Ramos (cell line): ENCODE data around the gene DCST1.

ENCODE experiments used
- in situ Hi-C: fragments of 300-500 bp; cut with MboI; formaldehyde crosslinking; loops from one replicate; pipeline ENCODE4 v1.14.3; 2022; ENCODE audit warnings: low sequenced_read_pairs; ENCODE audit not compliant: unreplicated experiment

The DCST1 gene

DNA sequence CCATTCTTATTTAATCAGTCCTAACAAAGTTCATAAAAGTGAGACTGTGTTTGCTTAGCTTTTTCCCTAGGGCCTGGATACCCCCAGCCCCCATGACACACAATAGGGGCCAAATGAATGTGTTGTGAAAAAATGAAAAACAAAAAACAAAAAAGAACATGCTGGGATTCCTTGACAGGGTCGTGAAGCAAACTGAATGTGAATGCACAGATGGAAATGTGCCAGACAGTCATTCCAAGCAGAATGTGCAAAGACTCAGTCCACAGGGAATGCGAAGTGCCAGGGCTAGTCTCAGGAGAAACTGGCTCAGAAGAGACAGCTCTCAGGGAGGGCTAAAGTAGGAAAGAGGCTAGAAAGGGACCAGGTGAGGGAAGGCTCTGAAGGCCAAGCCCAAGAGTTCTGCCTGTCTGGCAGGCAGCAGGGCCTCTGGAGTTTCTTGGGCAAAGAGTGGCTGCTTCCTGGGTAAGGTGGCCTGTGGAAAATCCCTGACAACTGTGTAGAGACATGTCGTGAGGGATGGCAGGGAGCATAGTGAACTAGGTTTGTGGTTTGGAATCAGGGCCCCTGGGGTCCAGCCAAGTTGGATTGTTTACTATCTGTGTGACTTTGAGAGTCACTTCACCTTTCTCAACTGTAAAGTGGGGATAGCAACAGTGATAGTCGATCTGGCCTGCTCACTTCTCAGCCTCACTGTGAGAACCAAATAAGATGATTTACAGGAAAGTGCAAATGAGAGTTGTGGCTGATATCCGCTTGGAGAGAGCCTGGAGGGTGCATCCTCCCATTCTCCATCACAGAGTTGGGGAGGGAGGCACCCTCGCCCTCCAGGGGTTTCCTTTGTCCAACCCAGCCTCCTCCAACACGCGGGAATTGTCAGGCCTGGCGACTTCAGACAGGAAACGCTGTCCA lies 16.3 kb downstream of the DCST1 start:
- in situ Hi-C loops, result loop anchor here (25.0 kb wide), 1 partner anchor 388 kb away; no protein-coding TSS in a partner anchor

DNA sequence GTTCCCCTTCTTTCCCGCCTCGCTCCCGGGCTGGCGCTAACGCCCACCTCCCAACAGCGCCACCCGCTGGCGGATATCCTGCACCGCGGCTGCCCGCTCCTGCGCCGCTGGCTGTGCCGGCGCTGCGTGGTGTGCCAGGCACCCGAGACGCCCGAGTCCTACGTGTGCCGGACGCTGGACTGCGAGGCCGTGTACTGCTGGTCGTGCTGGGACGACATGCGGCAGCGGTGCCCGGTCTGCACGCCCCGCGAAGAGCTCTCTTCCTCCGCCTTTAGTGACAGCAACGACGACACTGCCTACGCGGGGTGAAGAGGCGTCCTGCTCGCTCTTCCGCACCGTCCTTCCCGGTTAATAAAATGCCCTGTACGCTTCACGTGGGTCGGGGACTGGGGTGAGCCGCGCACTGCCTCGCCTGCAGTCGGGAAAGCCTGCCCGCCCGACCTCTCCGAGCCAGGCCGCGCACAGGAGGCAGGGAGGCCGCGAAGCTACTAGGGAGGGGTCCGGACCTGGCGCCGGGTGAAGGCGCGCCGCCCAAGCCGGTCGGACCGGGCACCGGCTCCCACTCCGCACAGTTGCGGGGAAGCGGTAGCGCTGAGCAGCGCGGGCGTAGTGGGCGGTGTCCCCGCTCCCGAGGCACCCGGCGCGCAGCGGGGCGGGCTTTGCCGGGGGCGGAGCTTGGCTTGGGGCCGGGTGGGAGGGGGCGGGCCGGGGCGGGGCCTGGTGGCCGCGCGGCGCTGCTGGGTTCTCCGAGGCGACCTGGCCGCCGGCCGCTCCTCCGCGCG lies 17.1 kb downstream of the DCST1 start, which contains the start of gene ADAM15:
Gene ADAM15 (plus strand): TSS at position 757 of the 782 bp plus-strand sequence. CDS start 71 bp downstream, outside the sequence.
- in situ Hi-C loops, result loop anchor here (25.0 kb wide), 1 partner anchor 388 kb away; no protein-coding TSS in a partner anchor

- in situ Hi-C loops, result loop anchor here (25.0 kb wide), 1 partner anchor 389 kb away; no protein-coding TSS in a partner anchor
Measured at GRCh38 chr1:155051342-155051776, 17.7 kb downstream of the DCST1 start.

DNA sequence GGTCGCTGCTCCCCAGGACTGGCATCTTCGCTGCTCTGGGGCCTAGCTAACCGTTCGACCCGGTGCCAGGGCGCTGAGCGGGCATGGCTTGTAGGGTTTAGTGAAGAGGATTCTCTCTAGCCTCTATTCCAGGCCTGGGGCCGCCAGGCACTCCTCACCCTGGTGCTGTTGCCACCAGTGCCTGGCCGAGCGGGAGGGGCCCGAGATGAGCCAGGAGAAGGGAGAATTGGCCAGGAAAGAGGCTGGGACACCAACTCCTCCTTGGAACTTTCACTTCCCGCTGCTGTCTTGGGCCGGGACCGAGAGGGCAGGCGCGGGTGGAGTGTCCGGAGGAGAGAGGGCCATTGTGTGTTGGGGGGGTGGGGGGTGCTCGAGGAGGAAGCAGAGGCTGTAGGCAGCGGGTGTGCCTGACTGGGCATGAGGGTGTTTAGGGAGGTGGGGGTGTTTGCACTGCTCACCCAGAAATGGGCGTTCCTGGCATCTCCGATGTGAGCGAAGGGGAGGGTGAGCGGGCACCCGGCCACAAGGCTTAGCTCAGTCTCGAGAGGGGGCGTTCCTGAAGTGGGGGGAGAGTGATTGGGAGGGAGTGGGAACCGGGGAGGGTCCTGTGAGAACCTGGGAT lies 18.3 kb downstream of the DCST1 start:
- in situ Hi-C loops, result loop anchor here (25.0 kb wide), 1 partner anchor 390 kb away; no protein-coding TSS in a partner anchor

DNA sequence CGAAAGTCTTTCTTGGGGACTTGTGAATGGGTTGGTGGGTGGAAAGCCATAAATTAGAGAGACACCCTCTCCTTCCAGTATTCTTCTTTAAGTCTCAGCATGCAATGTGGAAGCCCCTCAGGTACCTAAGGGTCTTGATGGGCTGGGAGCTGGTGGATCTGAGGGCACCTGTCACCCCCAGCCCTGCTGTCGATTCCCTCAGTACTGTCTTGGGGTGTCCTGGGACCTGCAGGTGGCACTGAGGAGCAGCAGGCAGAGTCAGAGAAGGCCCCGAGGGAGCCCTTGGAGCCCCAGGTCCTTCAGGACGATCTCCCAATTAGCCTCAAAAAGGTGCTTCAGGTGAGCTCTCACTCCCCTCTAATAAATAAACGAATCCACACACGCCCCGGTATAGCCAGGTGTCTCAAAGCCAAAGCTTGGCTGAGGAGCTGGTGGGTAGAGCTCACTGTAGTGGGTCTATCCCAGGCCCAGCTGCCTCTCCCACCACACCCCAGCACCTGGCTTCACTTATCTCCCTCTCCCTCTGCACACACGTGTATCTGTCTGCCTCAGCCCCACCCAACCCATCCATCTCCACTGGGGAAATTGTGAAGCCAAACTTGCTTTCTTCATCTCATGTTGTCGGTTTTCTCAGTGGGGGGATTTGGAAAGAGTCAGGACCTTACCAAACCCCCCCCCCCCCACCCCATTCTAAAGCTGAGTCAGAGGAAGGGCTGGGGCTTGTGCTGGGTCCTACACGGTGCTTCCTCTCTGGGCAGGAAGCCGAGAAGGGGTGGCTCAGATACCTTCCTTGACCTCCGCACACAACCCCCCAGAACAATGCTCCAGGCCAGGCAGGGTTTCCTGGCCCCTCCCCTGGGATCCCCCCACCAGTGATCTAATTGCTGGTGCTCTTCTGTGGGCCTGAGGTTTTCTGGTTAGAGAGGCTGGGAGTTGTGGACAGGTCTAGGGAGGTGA lies 19.1 kb downstream of the DCST1 start:
- in situ Hi-C loops, result loop anchor here (25.0 kb wide), 1 partner anchor 390 kb away; no protein-coding TSS in a partner anchor

- in situ Hi-C loops, result loop anchor here (25.0 kb wide), 1 partner anchor 391 kb away; no protein-coding TSS in a partner anchor
Measured at GRCh38 chr1:155053531-155054105, 20.0 kb downstream of the DCST1 start.

DNA sequence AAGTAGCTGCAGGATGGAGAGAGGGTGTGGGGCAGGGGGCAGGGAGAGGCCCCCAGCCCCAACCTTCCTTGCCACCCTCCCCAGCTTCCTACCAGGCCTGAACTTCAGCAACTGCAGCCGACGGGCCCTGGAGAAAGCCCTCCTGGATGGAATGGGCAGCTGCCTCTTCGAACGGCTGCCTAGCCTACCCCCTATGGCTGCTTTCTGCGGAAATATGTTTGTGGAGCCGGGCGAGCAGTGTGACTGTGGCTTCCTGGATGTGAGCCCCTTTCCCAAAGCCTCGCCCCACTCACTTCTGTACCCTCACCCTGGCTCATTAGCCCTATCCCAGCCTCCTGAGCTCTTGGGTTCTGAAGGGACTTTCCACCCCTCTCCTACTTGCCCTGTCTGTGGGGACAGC lies 23.5 kb downstream of the DCST1 start:
- in situ Hi-C loops, result loop anchor here (25.0 kb wide), 1 partner anchor 395 kb away; no protein-coding TSS in a partner anchor

DNA sequence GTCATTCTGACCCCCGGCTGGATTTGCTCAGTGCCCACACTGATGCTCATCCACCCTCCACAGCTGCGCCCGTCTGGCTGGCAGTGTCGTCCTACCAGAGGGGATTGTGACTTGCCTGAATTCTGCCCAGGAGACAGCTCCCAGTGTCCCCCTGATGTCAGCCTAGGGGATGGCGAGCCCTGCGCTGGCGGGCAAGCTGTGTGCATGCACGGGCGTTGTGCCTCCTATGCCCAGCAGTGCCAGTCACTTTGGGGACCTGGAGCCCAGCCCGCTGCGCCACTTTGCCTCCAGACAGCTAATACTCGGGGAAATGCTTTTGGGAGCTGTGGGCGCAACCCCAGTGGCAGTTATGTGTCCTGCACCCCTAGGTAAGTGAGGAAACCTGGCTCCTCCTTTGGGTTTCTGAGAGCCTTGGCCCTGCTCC lies 24.2 kb downstream of the DCST1 start:
- in situ Hi-C loops, result loop anchor here (25.0 kb wide), 1 partner anchor 395 kb away; no protein-coding TSS in a partner anchor

DNA sequence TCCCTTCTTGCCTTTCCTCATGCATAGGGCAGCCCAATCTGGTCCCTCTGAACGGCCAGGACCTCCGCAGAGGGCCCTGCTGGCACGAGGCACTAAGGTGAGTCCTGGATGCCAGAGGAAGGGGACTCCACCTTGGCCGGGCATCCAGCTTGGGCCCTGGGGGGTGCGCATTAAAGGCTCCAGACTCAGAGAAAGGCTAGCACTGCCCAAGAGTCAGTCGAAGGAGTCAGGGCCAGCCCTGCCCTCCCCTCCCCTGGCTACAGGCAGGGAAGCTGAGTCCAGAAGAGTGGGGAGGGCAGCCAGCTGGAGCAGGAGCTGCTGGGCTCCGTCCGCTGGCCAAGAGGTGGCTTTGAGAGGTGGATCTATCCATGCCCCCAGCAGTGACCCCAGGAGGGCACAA lies 27.1 kb downstream of the DCST1 start:
- in situ Hi-C loops, result loop anchor here (25.0 kb wide), 1 partner anchor 398 kb away; no protein-coding TSS in a partner anchor

GRCh38 chr1:155061381-155062150 lies 27.9 kb downstream of the DCST1 start:
- in situ Hi-C loops, result loop anchor here (25.0 kb wide), 1 partner anchor 399 kb away; no protein-coding TSS in a partner anchor

- in situ Hi-C loops, result loop anchor here (25.0 kb wide), 1 partner anchor 400 kb away; no protein-coding TSS in a partner anchor
Measured at GRCh38 chr1:155062151-155062686, 28.6 kb downstream of the DCST1 start.

DNA sequence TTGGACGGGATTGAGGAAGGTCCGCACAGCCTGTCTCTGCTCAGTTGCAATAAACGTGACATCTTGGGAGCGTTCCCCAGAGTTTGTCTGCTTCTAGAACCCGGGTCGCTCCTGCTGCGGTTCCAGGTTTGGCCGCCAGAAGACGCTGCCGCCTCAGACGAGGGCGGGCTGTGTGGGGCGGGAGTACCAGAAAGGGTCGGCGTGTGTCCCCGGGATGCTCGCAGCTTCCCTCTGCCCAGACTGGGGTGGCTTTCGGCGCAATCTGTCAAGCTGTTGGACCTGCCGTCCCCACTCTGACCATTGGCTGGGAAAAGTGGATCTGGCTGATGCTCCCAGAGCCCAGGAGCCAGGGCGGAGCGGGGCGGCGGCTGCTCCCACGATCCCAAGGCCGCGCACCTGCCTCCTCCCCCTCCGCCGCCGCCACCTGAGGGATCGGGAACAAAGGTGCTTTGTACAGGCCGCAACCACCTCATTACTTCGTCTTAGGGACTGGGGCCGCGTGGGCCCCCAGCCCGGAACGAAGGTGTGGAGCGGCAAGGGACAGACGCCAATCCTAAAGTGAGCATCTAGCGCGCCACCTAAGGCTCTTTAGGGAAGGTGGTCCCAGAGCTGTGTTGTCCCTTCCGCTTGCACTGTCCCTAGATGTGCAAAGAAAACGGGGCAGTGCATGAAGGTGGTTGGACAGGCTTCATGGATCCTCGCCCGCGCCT lies 29.2 kb downstream of the DCST1 start:
- in situ Hi-C loops, result loop anchor here (25.0 kb wide), 1 partner anchor 401 kb away; no protein-coding TSS in a partner anchor

DNA sequence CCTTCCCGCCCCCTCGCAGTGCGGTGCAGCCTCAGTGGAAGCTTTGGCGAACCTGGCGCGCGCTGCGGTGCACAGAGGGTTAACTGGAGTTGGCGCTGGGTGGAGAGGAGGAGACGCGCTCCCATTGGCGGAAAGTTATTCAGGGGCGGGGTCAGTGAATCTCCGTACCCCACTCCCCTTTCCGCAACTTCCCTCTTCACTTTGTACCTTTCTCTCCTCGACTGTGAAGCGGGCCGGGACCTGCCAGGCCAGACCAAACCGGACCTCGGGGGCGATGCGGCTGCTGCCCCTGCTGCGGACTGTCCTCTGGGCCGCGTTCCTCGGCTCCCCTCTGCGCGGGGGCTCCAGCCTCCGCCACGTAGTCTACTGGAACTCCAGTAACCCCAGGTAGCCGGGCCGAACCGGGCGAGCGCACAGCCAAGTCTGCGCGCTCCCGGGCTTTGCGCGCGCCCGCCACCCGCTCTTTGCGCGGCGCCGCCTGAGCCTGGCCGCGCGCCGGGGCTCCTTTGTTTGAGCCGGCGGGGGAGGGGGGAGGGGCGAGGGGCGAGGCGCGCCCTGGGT lies 30.0 kb downstream of the DCST1 start, which contains the start of gene EFNA4:
Gene EFNA4 (plus strand): TSS at position 191 of the 561 bp plus-strand sequence. CDS start 84 bp downstream, at position 275.
- in situ Hi-C loops, result loop anchor here (25.0 kb wide), 1 partner anchor 401 kb away; no protein-coding TSS in a partner anchor

DNA sequence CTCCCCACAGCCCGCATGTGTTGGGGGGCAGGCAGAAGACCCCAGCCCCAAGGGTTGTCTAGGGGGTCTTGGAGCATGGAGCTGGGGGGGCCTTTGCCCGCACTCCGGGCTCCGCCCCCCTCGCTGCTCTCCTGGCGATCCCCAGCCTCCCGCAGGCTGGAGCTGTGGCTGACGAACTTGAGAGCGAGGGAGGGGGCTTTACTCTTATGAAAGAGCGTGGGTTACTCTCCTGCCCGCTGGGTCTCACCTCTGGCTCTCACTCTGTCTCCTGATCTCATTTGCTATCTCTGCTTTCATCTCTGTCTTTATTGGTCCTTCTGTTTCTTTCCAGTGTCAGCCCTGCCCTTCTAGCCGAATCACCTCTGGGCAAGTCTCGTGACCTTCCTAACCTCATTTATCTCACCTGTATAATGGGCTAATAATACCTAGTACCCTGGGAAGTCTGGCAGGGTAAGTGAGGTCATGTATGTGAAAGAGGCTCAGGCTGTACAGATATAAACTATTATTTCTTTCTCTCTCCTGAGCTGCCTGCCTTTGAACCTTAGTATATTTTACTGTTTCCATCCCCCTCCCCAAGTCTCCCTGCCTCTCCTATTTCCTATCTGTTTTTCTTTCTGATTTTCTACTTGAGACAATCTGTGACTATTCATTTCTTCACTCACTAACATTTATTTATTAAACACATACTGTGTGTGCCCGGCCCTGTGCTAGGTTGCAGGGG lies 30.6 kb downstream of the DCST1 start:
- in situ Hi-C loops, result loop anchor here (25.0 kb wide), 1 partner anchor 402 kb away; no protein-coding TSS in a partner anchor

- in situ Hi-C loops, result loop anchor here (25.0 kb wide), 1 partner anchor 403 kb away; no protein-coding TSS in a partner anchor
Measured at GRCh38 chr1:155064832-155065429, 31.3 kb downstream of the DCST1 start.
